GM18507 (cell line): ENCODE results near the gene SLC35G1.
A peak's percentile ranks its signal among the peaks of the same experiment; 100 is the strongest.

Source experiments
- DNase-seq: peaks from one replicate; pipeline ENCODE4 v3.0.0; 2011; ENCODE audit warnings: low read depth; ENCODE audit not compliant: insufficient read length; ENCODE audit errors: extremely low spot score
- FAIRE-seq: peaks from 2 replicates; lab custom pipeline; 2011; peaks lifted over from hg19 to GRCh38; lab: Jason Lieb, UNC

The SLC35G1 gene

DNA sequence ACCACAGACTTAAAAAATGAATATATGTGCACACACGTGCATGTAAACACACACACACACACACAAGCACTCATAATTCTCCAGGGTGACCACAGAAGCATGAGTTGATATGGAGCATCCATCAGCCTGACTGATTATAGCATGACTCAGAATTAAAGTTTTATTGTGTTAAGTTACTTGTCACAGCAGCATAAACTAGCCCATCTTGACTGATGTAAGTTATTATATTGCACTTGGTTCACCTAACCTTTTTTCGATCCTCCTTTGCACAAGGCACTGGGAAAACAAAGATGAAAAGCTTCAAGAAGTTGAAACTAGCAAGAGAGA, 18.8 kb upstream of the SLC35G1 start:
- no peak for DNase-seq
- no peak for FAIRE-seq

- DNase-seq = no peak
Measured at GRCh38 chr10:93876381-93876780, 17.4 kb upstream of the SLC35G1 start.

GRCh38 chr10:93879273-93879672, 14.5 kb upstream of the SLC35G1 start:
- DNase-seq (no peak), FAIRE-seq (no peak)

More at GRCh38 chr10:93876381-93876780, 17.4 kb upstream of the SLC35G1 start:
- no peak for FAIRE-seq

DNA sequence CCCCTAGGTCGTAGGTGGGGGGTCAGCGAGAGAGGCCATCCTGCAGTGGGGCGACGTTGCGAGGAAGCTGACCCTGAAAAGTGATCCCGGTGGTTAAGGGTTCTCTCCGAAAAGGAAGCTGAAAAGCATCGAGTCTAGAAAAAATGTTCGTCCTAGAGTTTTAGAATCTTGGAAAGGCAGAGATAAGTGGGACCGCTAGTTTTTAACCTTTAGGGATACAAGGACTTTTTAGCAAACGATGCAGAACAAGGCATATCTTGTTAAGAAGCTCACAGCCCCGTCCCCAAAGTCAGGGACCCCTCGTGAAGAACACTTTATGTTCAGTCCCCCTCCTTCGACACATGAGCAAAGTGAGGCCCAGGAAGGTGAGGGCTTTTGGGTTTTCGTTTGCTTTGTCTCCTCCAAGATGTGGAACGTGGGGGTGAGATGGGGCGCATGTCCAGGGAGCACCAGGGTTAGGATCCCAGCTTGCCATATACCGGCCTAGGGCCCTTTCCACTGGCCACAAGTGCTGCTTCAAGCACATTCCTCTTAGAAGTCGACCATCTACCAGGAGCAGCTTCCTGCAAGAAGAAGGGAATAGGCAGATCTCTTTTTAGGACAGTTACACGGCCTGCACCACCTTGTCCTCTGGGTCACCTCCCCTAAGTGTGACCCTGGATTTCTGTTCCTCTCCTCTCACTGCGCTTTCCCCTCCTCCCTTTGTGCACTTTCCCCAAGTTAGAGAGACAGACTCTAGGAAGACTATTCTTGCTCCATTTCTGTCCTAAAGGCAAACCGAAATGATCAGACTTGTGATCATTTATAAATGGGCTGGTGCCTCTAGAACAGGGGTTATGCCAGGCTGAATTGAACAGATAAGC, 969 bp downstream of the SLC35G1 start:
- DNase-seq = peak; percentile 1

GRCh38 chr10:93897070-93897780, 3.4 kb downstream of the SLC35G1 start:
- DNase-seq (no peak), FAIRE-seq (no peak)

More for the DNA sequence above, 969 bp downstream of the SLC35G1 start:
- FAIRE-seq = no peak

DNA sequence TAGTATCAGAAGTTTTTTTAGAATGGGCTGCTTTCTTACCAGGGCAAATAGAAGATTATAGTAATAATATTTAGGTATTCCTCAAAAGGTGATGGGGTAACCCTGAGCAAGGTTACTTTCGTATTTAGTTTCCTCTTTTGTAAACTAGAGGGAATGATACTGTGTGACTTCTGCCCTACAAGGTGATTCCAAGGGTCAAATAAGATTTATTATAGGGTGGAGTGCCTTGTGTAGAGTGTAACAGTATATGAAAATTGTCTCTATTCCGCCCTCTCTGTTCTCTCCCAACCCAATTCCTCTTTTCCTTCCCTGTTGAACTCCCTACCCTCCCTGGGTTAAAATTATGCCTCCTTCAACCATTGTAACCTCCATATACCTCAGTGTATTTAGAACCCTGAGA, 5.3 kb downstream of the SLC35G1 start:
- FAIRE-seq (no peak), DNase-seq (no peak)

- no peak for DNase-seq
- FAIRE-seq = no peak
Measured at GRCh38 chr10:93903051-93903450, 9.3 kb downstream of the SLC35G1 start.

GRCh38 chr10:93904901-93905300, 11.1 kb downstream of the SLC35G1 start:
- DNase-seq = no peak
- no peak for FAIRE-seq

DNA sequence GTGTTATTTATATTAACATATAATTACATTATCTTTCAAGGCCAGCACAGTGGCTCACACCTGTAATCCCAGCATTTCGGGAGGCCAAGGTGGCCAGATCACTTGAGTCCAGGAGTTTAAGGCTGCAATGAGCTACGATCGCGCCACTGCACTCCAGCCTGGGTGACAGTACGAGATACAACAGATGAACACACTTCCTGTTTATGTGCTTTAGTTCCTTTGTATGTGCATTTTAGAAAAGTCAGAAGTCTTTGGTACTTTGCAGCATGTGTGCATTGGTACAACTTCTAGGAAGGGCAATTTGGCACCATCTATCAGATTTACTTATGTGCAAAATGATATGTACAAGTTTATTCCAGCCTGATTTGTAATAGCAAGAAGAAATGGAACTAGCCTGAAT, 13.3 kb downstream of the SLC35G1 start:
- no peak for FAIRE-seq

GRCh38 chr10:93911866-93912265, 18.1 kb downstream of the SLC35G1 start:
- DNase-seq (no peak), FAIRE-seq (no peak)

More for the DNA sequence above, 13.3 kb downstream of the SLC35G1 start:
- DNase-seq = no peak

- no peak for FAIRE-seq
- no peak for DNase-seq
Measured at GRCh38 chr10:93912444-93912843, 18.7 kb downstream of the SLC35G1 start.

DNA sequence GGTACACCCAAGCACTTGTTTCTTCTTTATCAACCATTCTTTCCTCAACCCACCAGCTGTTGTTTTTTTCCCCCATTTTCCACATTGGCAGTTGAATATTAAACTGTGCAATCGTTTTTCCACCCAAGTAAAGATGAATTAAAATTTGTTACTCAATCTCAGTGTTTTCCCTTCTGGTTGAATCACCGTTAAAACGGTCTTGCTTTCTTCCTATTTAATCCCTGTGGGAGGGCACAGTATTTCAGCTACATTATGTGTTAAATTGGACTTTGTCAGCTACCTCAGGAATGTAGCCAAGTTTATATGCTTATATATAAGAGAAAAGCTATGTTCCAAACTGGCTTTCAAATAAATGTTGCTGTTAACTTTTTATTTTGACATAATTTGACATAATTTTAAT, 19.9 kb downstream of the SLC35G1 start:
- FAIRE-seq (no peak), DNase-seq (no peak)

GRCh38 chr10:93915598-93915997, 21.8 kb downstream of the SLC35G1 start:
- DNase-seq (no peak), FAIRE-seq (no peak)

GRCh38 chr10:93916257-93917063, 22.7 kb downstream of the SLC35G1 start:
- FAIRE-seq = peak; percentile 75
- DNase-seq = no peak

DNA sequence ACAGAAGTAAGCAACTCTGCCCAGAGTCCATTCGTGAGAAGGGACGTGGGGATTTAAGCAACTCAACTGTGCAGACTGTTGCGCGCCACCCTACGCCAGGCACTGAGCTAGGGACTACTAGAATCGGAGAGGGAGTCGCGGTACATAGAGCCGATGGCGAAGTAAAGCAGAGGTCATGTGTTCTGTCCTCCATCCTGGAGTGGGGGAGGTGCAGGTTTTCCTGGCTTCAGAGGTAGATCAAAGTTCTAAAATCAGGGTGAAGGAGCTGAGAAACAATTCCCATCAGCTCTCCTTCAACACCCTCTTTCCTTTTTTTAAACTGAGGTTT, 23.2 kb downstream of the SLC35G1 start:
- DNase-seq (no peak), FAIRE-seq (no peak)

DNA sequence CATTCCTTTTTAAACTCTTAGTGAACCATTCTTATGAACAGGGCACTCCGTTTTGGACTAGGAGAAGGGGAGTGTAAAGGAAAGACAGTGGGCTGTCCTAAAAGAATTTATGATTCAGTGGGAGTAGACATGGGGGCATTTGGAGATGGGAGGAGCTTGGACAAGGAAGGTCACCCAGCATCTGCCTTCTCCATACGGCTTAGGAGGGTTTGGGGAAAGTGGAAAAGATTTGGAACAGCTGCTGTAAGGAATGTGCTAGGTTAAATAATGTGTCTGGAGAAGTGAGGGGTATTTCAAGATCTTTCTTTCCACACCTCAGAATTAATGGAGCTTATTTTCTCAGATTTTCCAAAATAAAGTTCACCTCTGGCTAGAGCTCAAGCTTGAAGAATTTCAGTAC, 24.0 kb downstream of the SLC35G1 start:
- FAIRE-seq (no peak), DNase-seq (no peak)

DNA sequence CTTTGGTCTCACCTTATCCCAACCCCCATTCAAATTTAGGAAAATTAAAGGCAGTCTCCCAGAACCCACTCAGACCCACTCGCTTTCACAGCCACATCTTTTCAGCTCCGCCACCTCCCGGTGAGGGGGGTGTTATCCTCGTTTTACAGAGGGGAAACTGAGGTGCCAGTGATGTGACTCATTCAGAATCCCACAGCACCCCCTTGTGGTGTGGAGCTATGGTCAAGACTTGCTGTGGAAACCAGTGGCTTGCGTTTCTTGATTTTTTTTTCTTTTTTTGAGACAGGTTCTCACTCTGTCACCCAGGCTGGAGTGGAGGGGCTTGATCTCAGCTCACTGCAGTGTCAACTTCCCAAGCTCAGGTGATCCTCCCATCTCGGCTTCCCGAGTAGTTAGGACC, 27.6 kb downstream of the SLC35G1 start:
- FAIRE-seq = no peak

DNA sequence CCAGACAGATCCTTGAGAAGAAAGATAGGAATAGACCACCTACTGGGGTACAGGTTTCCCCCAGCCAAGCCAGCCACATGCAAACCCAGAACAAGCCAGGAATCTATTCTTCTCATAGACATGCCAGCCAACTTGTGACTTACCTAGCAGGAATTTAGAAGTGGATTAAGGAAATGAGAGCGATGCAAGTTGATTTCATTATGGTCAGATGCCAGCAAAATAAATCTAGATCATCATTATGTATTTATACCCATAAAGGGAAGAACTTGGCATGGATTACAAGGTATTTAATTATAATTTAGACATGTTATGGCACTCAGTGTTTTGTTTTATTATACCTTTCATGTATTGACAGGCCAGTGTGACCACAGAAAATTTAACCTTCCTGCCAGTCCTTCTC, 32.8 kb downstream of the SLC35G1 start:
- DNase-seq = no peak
- FAIRE-seq = no peak

More for the DNA sequence above, 27.6 kb downstream of the SLC35G1 start:
- no peak for DNase-seq

GRCh38 chr10:93938140-93938539, 44.4 kb downstream of the SLC35G1 start:
- DNase-seq (no peak), FAIRE-seq (no peak)

GRCh38 chr10:93940881-93941280, 47.1 kb downstream of the SLC35G1 start:
- DNase-seq (no peak), FAIRE-seq (no peak)
